GM20431 (cell line): ENCODE results near the gene TENM4.

Experiments used
- in situ Hi-C: fragments of 300-500 bp; cut with MseI, MboI; formaldehyde crosslinking; loops from one replicate; pipeline ENCODE4 v1.15.0; 2020; ENCODE audit warnings: low sequenced_read_pairs; ENCODE audit not compliant: unreplicated experiment

TENM4 gene

GRCh38 chr11:79108851-79109250, 332.0 kb downstream of the TENM4 start:
- in situ Hi-C loops, result no loop called here

GRCh38 chr11:79102840-79103239, 338.0 kb downstream of the TENM4 start:
- in situ Hi-C loops, result no loop called here

- in situ Hi-C loops, result no loop called here
Observed at GRCh38 chr11:79101656-79102055, 339.2 kb downstream of the TENM4 start.

GRCh38 chr11:79100093-79100910, 340.5 kb downstream of the TENM4 start:
- in situ Hi-C loops, result no loop called here

GRCh38 chr11:79098146-79098545, 342.7 kb downstream of the TENM4 start:
- in situ Hi-C loops, result no loop called here

- in situ Hi-C loops, result no loop called here
Observed at GRCh38 chr11:79097246-79097875, 343.5 kb downstream of the TENM4 start.

GRCh38 chr11:79095424-79095823, 345.4 kb downstream of the TENM4 start:
- in situ Hi-C loops, result no loop called here

- in situ Hi-C loops, result no loop called here
Observed at GRCh38 chr11:79094616-79095015, 346.2 kb downstream of the TENM4 start.

- in situ Hi-C loops, result no loop called here
Observed at GRCh38 chr11:79092791-79093353, 348.0 kb downstream of the TENM4 start.

GRCh38 chr11:79090191-79090705, 350.6 kb downstream of the TENM4 start:
- in situ Hi-C loops, result no loop called here

GRCh38 chr11:79089601-79090000, 351.2 kb downstream of the TENM4 start:
- in situ Hi-C loops, result no loop called here

- in situ Hi-C loops, result no loop called here
Observed at GRCh38 chr11:79088967-79089366, 351.9 kb downstream of the TENM4 start.

- in situ Hi-C loops, result no loop called here
Observed at GRCh38 chr11:79087961-79088318, 352.9 kb downstream of the TENM4 start.

- in situ Hi-C loops, result no loop called here
Observed at GRCh38 chr11:79087238-79087960, 353.4 kb downstream of the TENM4 start.

- in situ Hi-C loops, result no loop called here
Observed at GRCh38 chr11:79086056-79086455, 354.8 kb downstream of the TENM4 start.

- in situ Hi-C loops, result no loop called here
Observed at GRCh38 chr11:79084382-79084781, 356.4 kb downstream of the TENM4 start.

GRCh38 chr11:79083352-79083751, 357.5 kb downstream of the TENM4 start:
- in situ Hi-C loops, result no loop called here

GRCh38 chr11:79082907-79083306, 357.9 kb downstream of the TENM4 start:
- in situ Hi-C loops, result no loop called here

- in situ Hi-C loops, result no loop called here
Observed at GRCh38 chr11:79082280-79082679, 358.6 kb downstream of the TENM4 start.

GRCh38 chr11:79081471-79082031, 359.3 kb downstream of the TENM4 start:
- in situ Hi-C loops, result no loop called here
